HG02870 (cell line): ENCODE measurements around the gene DKK2.
A peak's percentile ranks its signal among the peaks of the same experiment; 100 is the strongest.

Experiments
- ATAC-seq: cut with Tn5 transposase; IDR thresholded peaks from one replicate; pipeline ENCODE4 v1.9.1; 2021; ENCODE audit warnings: mild to moderate bottlenecking, moderate library complexity; ENCODE audit not compliant: unreplicated experiment

The DKK2 gene

DNA sequence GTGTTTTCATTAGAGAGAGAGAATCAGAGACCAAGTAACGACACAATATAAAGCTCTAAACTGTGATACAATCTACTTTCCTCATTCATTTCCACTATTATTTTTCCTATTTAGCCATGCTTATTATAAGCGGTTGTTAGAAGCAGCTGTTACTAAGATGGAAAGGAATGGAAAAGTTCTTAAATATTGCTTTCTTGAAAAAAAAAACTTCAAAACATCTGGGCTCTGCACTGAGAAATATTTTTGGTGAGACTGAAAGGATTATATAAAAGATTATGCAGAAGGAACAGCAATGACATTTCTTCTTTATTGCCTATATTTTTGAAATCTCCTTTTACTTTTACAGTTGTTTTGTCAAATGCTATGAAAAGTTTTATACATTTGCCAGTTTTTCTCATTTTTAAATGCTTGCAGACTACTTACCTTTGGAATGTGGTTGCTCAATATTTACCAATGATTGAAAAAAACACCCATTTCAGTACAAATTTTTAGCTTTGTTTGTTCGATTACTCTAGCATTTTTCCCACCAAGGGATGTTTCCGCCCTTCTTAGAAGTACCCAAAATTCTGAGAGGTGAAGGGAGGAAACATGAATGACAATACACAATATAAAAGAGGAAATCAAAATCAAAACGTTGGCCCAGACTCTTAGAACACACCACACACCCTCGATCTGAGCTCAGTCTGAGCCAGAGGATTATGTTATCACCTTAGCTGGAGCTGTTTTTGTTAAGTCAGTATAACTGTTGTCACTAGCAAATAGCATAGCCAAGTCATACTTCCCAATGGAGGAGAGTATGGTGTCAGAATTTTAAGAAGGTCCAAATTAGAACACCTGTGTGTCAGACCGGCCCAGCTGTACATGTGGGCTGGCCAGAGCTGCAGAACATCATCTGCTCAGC is 18.4 kb downstream of the DKK2 start:
- ATAC-seq: no peak

DNA sequence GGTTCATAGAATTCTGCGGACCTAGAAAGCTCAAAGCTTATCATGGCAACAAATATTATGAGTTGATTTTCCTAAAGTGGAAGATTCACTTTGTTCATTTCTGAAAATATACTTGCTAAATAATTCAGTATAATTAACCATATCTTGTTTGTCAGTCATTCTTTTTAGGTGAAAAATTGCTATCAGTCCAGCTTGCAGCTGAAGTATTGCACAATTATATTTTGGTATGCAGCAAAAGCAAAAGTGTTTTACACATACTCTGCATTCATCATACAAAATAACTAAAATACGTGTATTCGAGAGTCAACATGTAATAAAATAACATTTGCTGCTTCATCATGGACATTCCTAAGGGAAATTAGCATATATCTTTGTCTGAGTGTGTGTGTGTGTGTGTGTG is 24.8 kb downstream of the DKK2 start:
- no peak for ATAC-seq

- ATAC-seq: no peak
Measured at GRCh38 chr4:107009196-107009968, 26.7 kb downstream of the DKK2 start.

- no peak for ATAC-seq
Measured at GRCh38 chr4:107008115-107008514, 28.0 kb downstream of the DKK2 start.

DNA sequence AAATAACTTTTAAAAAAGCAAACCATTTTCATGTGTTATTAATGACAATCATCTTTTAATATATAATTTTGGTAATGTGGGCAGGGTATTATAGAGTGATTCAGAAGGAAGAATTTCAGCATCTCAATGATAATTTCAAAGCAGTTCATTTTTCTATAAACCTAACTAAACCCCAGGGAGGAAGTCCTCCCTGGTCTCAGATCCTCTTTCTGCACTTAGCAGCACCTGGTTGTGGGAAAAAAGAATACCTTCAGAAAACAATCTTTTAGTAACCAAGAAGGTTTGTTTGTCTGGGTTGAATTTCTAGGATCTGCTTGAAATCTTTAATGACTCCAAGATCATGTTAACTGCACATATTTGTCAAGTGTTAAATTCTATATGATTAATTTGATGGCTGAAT is 29.9 kb downstream of the DKK2 start:
- peak; percentile 78 for ATAC-seq

DNA sequence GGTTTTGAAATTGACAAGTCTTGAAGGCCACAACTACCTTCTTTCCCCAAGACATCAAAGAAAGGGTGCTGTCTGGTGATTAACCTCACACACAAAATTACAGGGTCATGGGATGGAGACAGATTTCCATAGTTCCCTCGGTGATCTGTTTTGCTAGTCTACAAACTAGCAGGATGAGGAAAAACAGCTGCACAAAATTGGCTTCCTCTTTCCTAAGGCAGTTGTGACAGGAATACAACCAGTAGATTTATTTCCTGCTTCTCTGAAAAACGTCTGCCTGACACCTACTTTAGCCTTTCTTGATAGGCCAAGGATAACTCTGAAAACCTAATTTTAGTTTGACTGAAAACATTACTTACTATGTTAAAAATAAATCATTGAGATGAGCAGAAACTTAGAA is 39.6 kb downstream of the DKK2 start:
- no peak for ATAC-seq

- no peak for ATAC-seq
Measured at GRCh38 chr4:106993827-106994226, 42.3 kb downstream of the DKK2 start.

GRCh38 chr4:106987311-106987710 is 48.8 kb downstream of the DKK2 start:
- ATAC-seq: no peak

DNA sequence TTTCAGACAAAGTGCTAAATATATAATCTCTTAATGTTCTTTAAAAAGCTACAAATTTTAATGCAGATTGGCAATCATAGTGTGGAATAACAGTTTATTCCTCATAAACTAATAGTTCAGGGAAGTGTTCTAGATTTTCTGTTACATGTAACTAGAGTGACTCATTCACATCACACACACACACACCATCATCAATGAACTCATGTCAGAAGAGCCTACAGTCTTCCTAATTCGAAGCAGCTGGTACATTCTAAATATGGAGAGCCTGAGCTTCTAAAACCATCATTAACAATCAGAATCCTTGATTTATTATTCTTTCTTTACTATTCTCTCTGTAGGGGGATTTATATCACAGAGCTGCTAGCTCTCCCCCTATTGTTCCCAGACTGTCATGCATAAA is 49.6 kb downstream of the DKK2 start:
- ATAC-seq: no peak

GRCh38 chr4:106985830-106986229 is 50.3 kb downstream of the DKK2 start:
- ATAC-seq: no peak

GRCh38 chr4:106982711-106983211 is 53.4 kb downstream of the DKK2 start:
- no peak for ATAC-seq

GRCh38 chr4:106981431-106981830 is 54.7 kb downstream of the DKK2 start:
- no peak for ATAC-seq

- no peak for ATAC-seq
Measured at GRCh38 chr4:106979476-106979875, 56.6 kb downstream of the DKK2 start.

GRCh38 chr4:106978046-106978774 is 57.9 kb downstream of the DKK2 start:
- ATAC-seq: no peak

DNA sequence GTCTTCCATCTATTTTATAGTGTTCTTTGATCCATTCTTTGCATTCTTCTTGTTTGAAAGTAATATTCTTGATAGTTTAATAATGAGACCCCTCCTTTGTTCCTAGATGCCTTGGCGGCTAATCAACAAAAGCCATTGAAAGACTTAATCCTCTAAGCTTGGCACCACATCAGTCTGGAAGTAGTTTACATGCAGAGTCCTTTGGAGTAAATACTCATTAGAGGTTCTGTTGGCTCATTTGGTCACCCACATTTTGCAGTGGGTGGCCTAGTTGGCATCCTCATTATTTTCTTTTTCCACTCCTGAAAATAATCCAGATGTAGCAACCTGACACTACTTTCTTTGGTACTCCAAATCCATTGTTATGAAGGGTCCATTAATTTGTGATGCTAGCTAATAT is 64.5 kb downstream of the DKK2 start:
- no peak for ATAC-seq

GRCh38 chr4:106967892-106968291 is 68.2 kb downstream of the DKK2 start:
- no peak for ATAC-seq

GRCh38 chr4:106953036-106953705 is 82.9 kb downstream of the DKK2 start:
- ATAC-seq: no peak

DNA sequence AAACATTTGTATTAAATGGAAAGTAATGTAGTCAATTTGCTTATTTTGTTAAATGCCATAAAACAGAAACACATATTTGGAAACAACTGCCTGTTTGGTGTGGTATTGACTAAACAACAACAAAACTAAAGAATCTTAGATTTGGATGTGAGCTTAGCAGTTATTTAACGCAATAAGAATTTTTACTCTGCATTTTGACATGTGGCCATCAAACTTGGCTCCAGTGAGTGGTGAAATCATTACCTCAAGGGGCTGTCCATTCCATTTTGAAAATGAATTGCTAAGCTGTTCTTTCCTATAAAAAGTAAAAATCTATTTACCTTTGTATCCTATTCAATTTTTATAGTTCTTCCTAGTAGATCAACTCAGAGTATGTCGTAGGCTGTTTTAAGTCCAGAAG is 84.2 kb downstream of the DKK2 start:
- ATAC-seq: no peak

DNA sequence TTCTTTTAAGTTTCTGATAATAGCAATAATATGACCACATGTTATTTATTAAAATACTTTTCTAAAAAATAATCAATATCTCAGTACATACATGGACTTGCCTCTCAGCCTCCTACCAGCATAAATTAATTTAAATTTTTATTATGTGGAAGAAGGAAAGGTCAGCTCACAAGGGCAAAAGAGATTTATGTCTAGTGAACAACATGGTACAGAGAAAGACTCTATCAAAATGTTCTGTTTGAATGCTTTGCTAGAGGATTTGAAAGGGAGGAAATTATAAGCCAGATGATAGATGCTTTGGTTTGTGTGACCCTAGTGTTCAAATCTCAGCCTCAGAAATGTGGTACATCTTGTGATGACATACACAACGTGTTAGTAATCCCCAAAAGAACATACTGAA is 94.3 kb downstream of the DKK2 start:
- ATAC-seq: no peak

DNA sequence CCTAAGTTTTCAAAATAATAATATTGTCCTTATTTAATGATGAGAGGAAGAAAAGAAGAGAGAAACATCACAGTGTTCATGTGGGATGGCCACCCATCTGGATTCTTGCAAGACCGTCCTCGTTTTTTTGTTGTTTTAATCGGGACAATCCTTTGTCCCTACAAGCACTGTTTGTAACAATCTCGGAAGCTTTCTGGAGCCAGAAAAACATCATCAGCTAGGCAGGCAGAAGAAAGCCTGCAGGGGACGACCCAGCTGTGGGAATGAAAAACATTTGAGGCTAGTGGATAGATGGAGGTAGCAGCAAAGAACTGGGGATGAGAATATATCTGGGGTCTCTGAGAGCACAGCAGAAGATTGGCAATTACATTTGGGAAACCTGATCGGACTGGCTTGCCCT is 105.6 kb downstream of the DKK2 start:
- ATAC-seq: no peak

- ATAC-seq: no peak
Measured at GRCh38 chr4:106929248-106929647, 106.9 kb downstream of the DKK2 start.
